Astrocyte (in vitro differentiated cells and primary cell): ENCODE measurements around the gene TNIK. TPM values are rescaled to one million over a fixed set of nuclear protein-coding genes. Genes with fewer than 3 reads are reported as not detected.
A peak's percentile ranks its signal among the peaks of the same experiment; 100 is the strongest.

ENCODE experiments used
- DNase-seq: peaks from one replicate; pipeline ENCODE4 v3.0.0-alpha.2; 2010; ENCODE audit warnings: low read depth
- FAIRE-seq: peaks from 2 replicates; lab custom pipeline; 2011; peaks lifted over from hg19 to GRCh38; lab: Jason Lieb, UNC
- H2AFZ ChIP-seq: 2 replicates; pipeline ENCODE4 v1.6.0; 2012; ENCODE audit warnings: low read depth, low read length, inconsistent platforms
- H3K27ac ChIP-seq: 2 replicates; pipeline ENCODE4 v1.5.1; 2011; ENCODE audit warnings: low read depth, low read length, inconsistent platforms
- H3K27me3 ChIP-seq: 2 replicates; pipeline ENCODE4 v1.6.0; 2011; ENCODE audit warnings: low read length, inconsistent platforms; ENCODE audit not compliant: insufficient read depth
- H3K36me3 ChIP-seq: 2 replicates; pipeline ENCODE4 v1.5.1; 2011; ENCODE audit warnings: low read length, inconsistent platforms; ENCODE audit not compliant: insufficient read depth
- H3K4me1 ChIP-seq: 2 replicates; pipeline ENCODE4 v1.5.1; 2011; ENCODE audit warnings: low read length, inconsistent platforms; ENCODE audit not compliant: insufficient read depth
- H3K4me2 ChIP-seq: 2 replicates; pipeline ENCODE4 v1.6.0; 2012; ENCODE audit warnings: low read length, inconsistent platforms
- H3K4me3 ChIP-seq: 2 replicates; pipeline ENCODE4 v1.5.1; 2011; ENCODE audit warnings: low read depth, mild to moderate bottlenecking, low read length, inconsistent platforms; ENCODE audit not compliant: insufficient read depth
- H3K79me2 ChIP-seq: 2 replicates; pipeline ENCODE4 v1.6.0; 2012; ENCODE audit warnings: mild to moderate bottlenecking, low read length, inconsistent platforms; ENCODE audit not compliant: insufficient read depth
- H3K9ac ChIP-seq: 2 replicates; pipeline ENCODE4 v1.6.0; 2012; ENCODE audit warnings: mild to moderate bottlenecking, low read length, inconsistent platforms
- H3K9me3 ChIP-seq: 2 replicates; pipeline ENCODE4 v1.5.1; 2012; ENCODE audit warnings: low read depth, mild to moderate bottlenecking, low read length, inconsistent platforms; ENCODE audit not compliant: insufficient read depth
- H4K20me1 ChIP-seq: 2 replicates; pipeline ENCODE4 v1.6.0; 2012; ENCODE audit warnings: low read length, inconsistent platforms; ENCODE audit not compliant: insufficient read depth
- H3K27ac Mint-ChIP-seq: one replicate; pipeline ENCODE4 v1.8.0; 2021; ENCODE audit warnings: mild to moderate bottlenecking, mixed read lengths; ENCODE audit not compliant: unreplicated experiment
- H3K27me3 Mint-ChIP-seq: one replicate; pipeline ENCODE4 v1.8.0; 2021; ENCODE audit warnings: low read depth, mixed read lengths; ENCODE audit not compliant: unreplicated experiment
- H3K36me3 Mint-ChIP-seq: one replicate; pipeline ENCODE4 v1.8.0; 2021; ENCODE audit warnings: low read depth, mixed read lengths; ENCODE audit not compliant: unreplicated experiment
- H3K4me1 Mint-ChIP-seq: one replicate; pipeline ENCODE4 v1.8.0; 2021; ENCODE audit warnings: low read depth, mixed read lengths; ENCODE audit not compliant: unreplicated experiment
- H3K4me3 Mint-ChIP-seq: one replicate; pipeline ENCODE4 v1.8.0; 2021; ENCODE audit warnings: mild to moderate bottlenecking, moderate library complexity, mixed read lengths; ENCODE audit not compliant: unreplicated experiment
- H3K9me3 Mint-ChIP-seq: one replicate; pipeline ENCODE4 v1.8.0; 2021; ENCODE audit warnings: mild to moderate bottlenecking, mixed read lengths; ENCODE audit not compliant: unreplicated experiment
- EZH2 ChIP-seq: IDR thresholded peaks from 2 replicates; pipeline ENCODE4 v1.6.1; 2012; ENCODE audit warnings: mild to moderate bottlenecking, low read length, inconsistent platforms; ENCODE audit not compliant: insufficient read depth
- total RNA-seq: library from RNA; stranded (reverse); gene quantifications from 2 replicates; pipeline ENCODE4 v1.2.1, GENCODE V29; 2021
- TF ChIP-seq, protein P1 (sequence below): IDR thresholded peaks from 2 replicates; pipeline ENCODE4 v1.5.1; 2011; ENCODE audit warnings: low read depth, mild to moderate bottlenecking, inconsistent platforms, low read length, moderate library complexity; ENCODE audit not compliant: insufficient read depth

TNIK gene
- total RNA-seq, 1 donor from 2014 or later, result 70.0 TPM

DNA sequence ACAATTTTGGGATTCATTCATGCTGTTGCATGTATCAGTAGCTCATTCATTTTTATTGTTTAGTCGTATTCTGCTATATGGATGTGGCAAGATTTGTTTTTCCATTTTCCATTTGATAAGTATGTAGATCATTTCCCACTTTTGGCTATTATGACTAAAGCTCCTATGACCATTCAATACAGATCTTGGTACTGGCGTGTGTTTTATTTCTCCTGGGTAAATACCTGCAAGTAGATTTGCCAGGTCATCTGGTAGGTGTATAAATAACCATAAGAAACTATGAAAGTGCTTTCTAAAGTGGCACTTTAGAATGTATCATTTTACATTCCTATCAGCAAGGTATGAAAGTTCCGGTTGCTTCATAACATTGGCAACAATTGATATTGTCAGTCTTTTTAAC is 124.6 kb downstream of the TNIK start:
- Histone ChIP-seq H3K27me3 (no peaks in the 10 kb centered on the region), H3K4me1 (no peaks in the 10 kb centered on the region), H3K9me3 (no peaks in the 10 kb centered on the region), H3K79me2 (peaks cover 2% of the 10 kb centered on the region), H3K9ac (no peak overlapping the region), H3K36me3 (no peaks in the 10 kb centered on the region), H2AFZ (no peak overlapping the region), H3K4me3 (no peak overlapping the region), H3K4me2 (no peak overlapping the region), H4K20me1 (peaks cover 7% of the 10 kb centered on the region), H3K27ac (no peak overlapping the region)
- TF ChIP-seq, protein P1, sequence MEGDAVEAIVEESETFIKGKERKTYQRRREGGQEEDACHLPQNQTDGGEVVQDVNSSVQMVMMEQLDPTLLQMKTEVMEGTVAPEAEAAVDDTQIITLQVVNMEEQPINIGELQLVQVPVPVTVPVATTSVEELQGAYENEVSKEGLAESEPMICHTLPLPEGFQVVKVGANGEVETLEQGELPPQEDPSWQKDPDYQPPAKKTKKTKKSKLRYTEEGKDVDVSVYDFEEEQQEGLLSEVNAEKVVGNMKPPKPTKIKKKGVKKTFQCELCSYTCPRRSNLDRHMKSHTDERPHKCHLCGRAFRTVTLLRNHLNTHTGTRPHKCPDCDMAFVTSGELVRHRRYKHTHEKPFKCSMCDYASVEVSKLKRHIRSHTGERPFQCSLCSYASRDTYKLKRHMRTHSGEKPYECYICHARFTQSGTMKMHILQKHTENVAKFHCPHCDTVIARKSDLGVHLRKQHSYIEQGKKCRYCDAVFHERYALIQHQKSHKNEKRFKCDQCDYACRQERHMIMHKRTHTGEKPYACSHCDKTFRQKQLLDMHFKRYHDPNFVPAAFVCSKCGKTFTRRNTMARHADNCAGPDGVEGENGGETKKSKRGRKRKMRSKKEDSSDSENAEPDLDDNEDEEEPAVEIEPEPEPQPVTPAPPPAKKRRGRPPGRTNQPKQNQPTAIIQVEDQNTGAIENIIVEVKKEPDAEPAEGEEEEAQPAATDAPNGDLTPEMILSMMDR, result no peak
- TF ChIP-seq EZH2, result no peak
- FAIRE-seq (no peak), DNase-seq (no peak)
- no peaks in the 10 kb centered on the region for H3K27me3 Mint-ChIP-seq
- peaks cover 5% of the 10 kb centered on the region for H3K36me3 Mint-ChIP-seq
- H3K27ac Mint-ChIP-seq, result no peak overlapping the region
- H3K9me3 Mint-ChIP-seq, result peaks cover under 1% of the 10 kb centered on the region
- H3K4me1 Mint-ChIP-seq, result peaks cover 14% of the 10 kb centered on the region
- no peak overlapping the region for H3K4me3 Mint-ChIP-seq

DNA sequence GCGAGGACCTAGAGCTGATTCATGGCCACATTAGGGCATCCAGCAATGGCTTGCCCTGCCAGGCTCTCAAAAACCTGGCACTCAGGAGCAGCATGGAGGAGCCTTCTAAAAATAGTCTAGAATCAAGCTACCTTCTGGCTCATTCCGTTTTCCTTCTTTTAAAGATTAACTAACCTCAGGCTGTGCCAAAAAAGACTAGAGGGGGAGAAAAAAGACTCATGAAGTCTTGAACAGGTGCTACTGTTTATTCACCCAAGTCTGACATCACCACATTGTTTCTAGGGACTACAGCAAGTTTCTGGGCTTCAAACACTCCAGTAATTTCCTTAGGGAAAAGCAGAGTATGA is 125.8 kb downstream of the TNIK start:
- H3K9me3 Mint-ChIP-seq, result no peaks in the 10 kb centered on the region
- no peak overlapping the region for H3K4me2 ChIP-seq
- H3K9me3 ChIP-seq, result no peaks in the 10 kb centered on the region
- H3K27ac ChIP-seq, result no peak overlapping the region
- no peak overlapping the region for H3K4me3 ChIP-seq
- DNase-seq (peak; percentile 54), FAIRE-seq (no peak)
- H3K4me1 Mint-ChIP-seq, result peaks cover 14% of the 10 kb centered on the region
- H2AFZ ChIP-seq, result no peak overlapping the region
- no peaks in the 10 kb centered on the region for H3K27me3 Mint-ChIP-seq
- TF ChIP-seq, protein P1, result no peak
- no peak for TF ChIP-seq EZH2
- H3K36me3 ChIP-seq, result no peaks in the 10 kb centered on the region
- H3K27me3 ChIP-seq, result no peaks in the 10 kb centered on the region
- H3K4me1 ChIP-seq, result no peaks in the 10 kb centered on the region
- H3K27ac Mint-ChIP-seq, result no peak overlapping the region
- no peak overlapping the region for H3K4me3 Mint-ChIP-seq
- H3K36me3 Mint-ChIP-seq, result peaks cover 5% of the 10 kb centered on the region
- peaks cover 4% of the 10 kb centered on the region for H4K20me1 ChIP-seq
- H3K9ac ChIP-seq, result no peak overlapping the region
- H3K79me2 ChIP-seq, result peaks cover 2% of the 10 kb centered on the region

DNA sequence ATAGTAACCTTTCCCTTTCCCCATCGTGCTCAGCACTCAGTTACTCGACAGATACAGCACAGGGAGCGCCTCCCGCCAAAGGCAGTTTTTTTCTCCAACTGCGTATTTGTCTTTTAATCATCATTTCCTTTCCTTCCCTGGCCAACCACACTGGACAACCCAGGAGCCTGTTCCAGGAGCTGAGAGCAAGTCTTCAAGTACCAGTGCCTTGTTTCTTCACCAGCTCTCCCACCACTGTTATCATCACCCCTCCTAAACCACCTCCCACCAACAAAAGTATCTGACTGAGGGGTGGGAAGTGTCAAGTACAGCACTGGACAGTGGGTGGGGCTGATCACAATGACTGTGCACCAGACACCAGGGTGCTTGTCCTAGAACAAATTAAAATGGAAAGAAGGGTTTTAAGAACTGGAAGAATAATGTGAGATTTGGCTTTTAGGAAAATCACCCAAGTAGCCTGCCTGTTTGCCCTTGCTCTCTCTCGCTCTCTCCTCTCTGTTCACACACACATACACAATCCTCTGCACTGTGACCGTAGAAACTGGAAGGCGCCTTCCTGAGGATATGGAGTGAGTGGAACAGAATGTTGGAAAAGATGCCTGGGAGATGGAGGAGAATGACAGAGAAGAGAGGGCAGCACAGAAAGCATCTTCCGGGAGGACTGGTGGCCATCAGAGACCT is 126.3 kb downstream of the TNIK start:
- Histone ChIP-seq H3K27ac (no peak overlapping the region), H3K27me3 (no peaks in the 10 kb centered on the region), H4K20me1 (peaks cover 4% of the 10 kb centered on the region), H2AFZ (no peak overlapping the region), H3K4me3 (no peak overlapping the region), H3K9me3 (no peaks in the 10 kb centered on the region), H3K9ac (no peak overlapping the region), H3K79me2 (peaks cover 2% of the 10 kb centered on the region), H3K4me2 (no peak overlapping the region), H3K4me1 (no peaks in the 10 kb centered on the region), H3K36me3 (no peaks in the 10 kb centered on the region)
- no peak overlapping the region for H3K27ac Mint-ChIP-seq
- TF ChIP-seq EZH2, result no peak
- TF ChIP-seq, protein P1, result no peak
- H3K36me3 Mint-ChIP-seq, result peaks cover 5% of the 10 kb centered on the region
- no peaks in the 10 kb centered on the region for H3K9me3 Mint-ChIP-seq
- FAIRE-seq, result no peak
- peaks cover 15% of the 10 kb centered on the region for H3K4me1 Mint-ChIP-seq
- no peak for DNase-seq
- H3K4me3 Mint-ChIP-seq, result no peak overlapping the region
- H3K27me3 Mint-ChIP-seq, result no peaks in the 10 kb centered on the region
